GM12878 (cell line): Measurements from ENCODE around the gene SPDYE4.

ENCODE experiments used
- BCL3 ChIP-seq: IDR thresholded peaks from 2 replicates; pipeline ENCODE4 v1.6.1; 2011; ENCODE audit warnings: borderline replicate concordance, low read depth, mild to moderate bottlenecking, moderate library complexity, low read length; ENCODE audit not compliant: insufficient read depth, poor library complexity, severe bottlenecking
- CREB1 ChIP-seq: IDR thresholded peaks from 2 replicates; pipeline ENCODE4 v1.6.1; 2012; ENCODE audit warnings: low read depth, mild to moderate bottlenecking, inconsistent platforms
- EGR1 ChIP-seq, 2 experiments: IDR thresholded peaks; 1 replicate in 1 of 2; 2 replicates in 1 of 2; pipeline ENCODE4 v1.6.1; 2011 to 2012; ENCODE audit warnings: low read depth in 2 of 2, low read length in 2 of 2, borderline replicate concordance in 1 of 2, mild to moderate bottlenecking in 1 of 2, moderate library complexity in 1 of 2
- EZH2 ChIP-seq: IDR thresholded peaks from 2 replicates; pipeline ENCODE4 v1.6.1; 2012; ENCODE audit warnings: low read depth, mild to moderate bottlenecking, control low read depth, inconsistent platforms, low read length, borderline replicate concordance; ENCODE audit not compliant: control insufficient read depth
- HSF1 ChIP-seq: fragments of 150-350 bp; IDR thresholded peaks from 2 replicates; pipeline ENCODE4 v1.6.1; 2014; ENCODE audit warnings: mild to moderate bottlenecking, low read depth, low read length
- MYC ChIP-seq: IDR thresholded peaks from 2 replicates; pipeline ENCODE4 v1.6.1; 2011; ENCODE audit warnings: mild to moderate bottlenecking, low read length, moderate library complexity, inconsistent platforms; ENCODE audit not compliant: insufficient read depth, insufficient replicate concordance, insufficient read length, severe bottlenecking
- POLR2A ChIP-seq: IDR thresholded peaks from 2 replicates; pipeline ENCODE4 v1.6.1; 2011; ENCODE audit warnings: low read depth, mild to moderate bottlenecking, low read length
- SIX5 ChIP-seq: IDR thresholded peaks from 2 replicates; pipeline ENCODE4 v1.6.1; 2011; ENCODE audit warnings: mild to moderate bottlenecking, low read depth, low read length, moderate library complexity; ENCODE audit not compliant: severe bottlenecking
- SREBF2 ChIP-seq: IDR thresholded peaks from 2 replicates; pipeline ENCODE4 v1.6.1; 2012; ENCODE audit warnings: mild to moderate bottlenecking, low read length
- TCF12 ChIP-seq: IDR thresholded peaks from 2 replicates; pipeline ENCODE4 v1.6.1; 2011; ENCODE audit warnings: low read depth, mild to moderate bottlenecking, low read length
- TF ChIP-seq, protein P1 (sequence below), 3 experiments: IDR thresholded peaks in 2 of 3; conservative IDR thresholded peaks in 1 of 3; 2 replicates each; pipeline ENCODE4 v1.5.1; 2011; ENCODE audit warnings: low read depth in 3 of 3, low read length in 3 of 3, mild to moderate bottlenecking in 3 of 3, control low read depth in 2 of 3, moderate library complexity in 2 of 3, inconsistent platforms in 1 of 3, mixed read lengths in 1 of 3; ENCODE audit not compliant: control insufficient read depth in 2 of 3, insufficient read depth in 1 of 3; ENCODE audit errors: extremely low read depth in 1 of 3

DNA sequence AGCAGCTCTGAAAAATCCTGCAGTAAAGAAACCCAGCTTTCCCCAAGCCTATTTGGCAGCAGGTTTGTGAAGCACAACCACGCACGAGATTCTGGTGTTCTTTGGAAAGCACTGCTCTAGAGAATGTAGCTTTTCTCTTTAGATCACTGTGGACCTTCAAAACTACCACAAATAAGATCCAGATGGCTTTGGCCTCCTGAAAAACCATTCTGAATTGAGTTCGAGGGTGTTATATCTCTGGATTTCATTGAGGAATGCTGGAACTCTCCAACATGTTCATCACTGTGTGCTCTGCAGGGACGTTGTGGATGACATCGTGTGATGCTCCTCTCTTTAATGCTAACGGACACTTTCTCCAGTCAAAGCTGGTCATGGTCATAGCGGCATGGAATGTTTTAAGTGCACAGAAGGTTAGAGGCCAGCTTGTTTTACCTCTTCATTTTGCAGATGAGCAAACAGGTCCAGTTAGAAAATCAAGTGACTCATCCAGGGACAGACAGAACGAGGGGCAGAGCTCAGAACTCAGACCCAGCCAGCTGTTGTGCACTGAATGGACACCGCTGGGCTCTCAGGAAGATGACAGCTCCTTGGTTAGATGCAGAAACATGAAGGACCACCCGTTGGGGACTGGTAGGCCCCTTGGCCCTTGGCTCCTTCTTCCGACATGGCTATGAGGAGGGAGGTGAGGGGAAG, 50.9 kb downstream of the SPDYE4 start:
- TF ChIP-seq SREBF2 (no peak), BCL3 (no peak), MYC (no peak), CREB1 (no peak), TCF12 (no peak), HSF1 (no peak), EZH2 (no peak), EGR1 (IDR thresholded peaks at IDR 0.05; ENCODE audit: borderline replicate concordance in 1 of 2, low read depth in 2 of 2, low read length in 2 of 2) (no peak), POLR2A (no peak), SIX5 (no peak)
- TF ChIP-seq, protein P1, sequence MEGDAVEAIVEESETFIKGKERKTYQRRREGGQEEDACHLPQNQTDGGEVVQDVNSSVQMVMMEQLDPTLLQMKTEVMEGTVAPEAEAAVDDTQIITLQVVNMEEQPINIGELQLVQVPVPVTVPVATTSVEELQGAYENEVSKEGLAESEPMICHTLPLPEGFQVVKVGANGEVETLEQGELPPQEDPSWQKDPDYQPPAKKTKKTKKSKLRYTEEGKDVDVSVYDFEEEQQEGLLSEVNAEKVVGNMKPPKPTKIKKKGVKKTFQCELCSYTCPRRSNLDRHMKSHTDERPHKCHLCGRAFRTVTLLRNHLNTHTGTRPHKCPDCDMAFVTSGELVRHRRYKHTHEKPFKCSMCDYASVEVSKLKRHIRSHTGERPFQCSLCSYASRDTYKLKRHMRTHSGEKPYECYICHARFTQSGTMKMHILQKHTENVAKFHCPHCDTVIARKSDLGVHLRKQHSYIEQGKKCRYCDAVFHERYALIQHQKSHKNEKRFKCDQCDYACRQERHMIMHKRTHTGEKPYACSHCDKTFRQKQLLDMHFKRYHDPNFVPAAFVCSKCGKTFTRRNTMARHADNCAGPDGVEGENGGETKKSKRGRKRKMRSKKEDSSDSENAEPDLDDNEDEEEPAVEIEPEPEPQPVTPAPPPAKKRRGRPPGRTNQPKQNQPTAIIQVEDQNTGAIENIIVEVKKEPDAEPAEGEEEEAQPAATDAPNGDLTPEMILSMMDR (IDR thresholded peaks at IDR 0.05 in 2 of 3, conservative IDR thresholded peaks at IDR 0.05 in 1 of 3; ENCODE audit: control insufficient read depth in 2 of 3, extremely low read depth in 1 of 3, insufficient read depth in 1 of 3, low read depth in 3 of 3, low read length in 3 of 3), result no peak
